NB4 (cell line): ENCODE results near the gene C17orf113.

Source experiments
- DNase-seq: peaks from one replicate; pipeline ENCODE4 v3.0.0; 2010; ENCODE audit warnings: low read depth
- H3K4me3 ChIP-seq: one replicate; pipeline ENCODE4 v1.5.1; 2011; ENCODE audit warnings: mild to moderate bottlenecking, low read depth, low read length, moderate library complexity
- MYC ChIP-seq: IDR thresholded peaks from 2 replicates; pipeline ENCODE4 v1.6.1; 2011; ENCODE audit warnings: low read depth, low read length
- POLR2A ChIP-seq: IDR thresholded peaks from 2 replicates; pipeline ENCODE4 v1.6.1; 2011; ENCODE audit warnings: mild to moderate bottlenecking; ENCODE audit not compliant: insufficient read length; ENCODE audit errors: extremely low read depth
- TF ChIP-seq, protein P1 (sequence below): IDR thresholded peaks from one replicate; pipeline ENCODE4 v1.5.1; 2012; ENCODE audit warnings: low read depth, low read length
- TF ChIP-seq, protein P2 (sequence below): IDR thresholded peaks from 2 replicates; pipeline ENCODE4 v1.6.1; 2011; ENCODE audit warnings: low read depth, low read length

Gene C17orf113

DNA sequence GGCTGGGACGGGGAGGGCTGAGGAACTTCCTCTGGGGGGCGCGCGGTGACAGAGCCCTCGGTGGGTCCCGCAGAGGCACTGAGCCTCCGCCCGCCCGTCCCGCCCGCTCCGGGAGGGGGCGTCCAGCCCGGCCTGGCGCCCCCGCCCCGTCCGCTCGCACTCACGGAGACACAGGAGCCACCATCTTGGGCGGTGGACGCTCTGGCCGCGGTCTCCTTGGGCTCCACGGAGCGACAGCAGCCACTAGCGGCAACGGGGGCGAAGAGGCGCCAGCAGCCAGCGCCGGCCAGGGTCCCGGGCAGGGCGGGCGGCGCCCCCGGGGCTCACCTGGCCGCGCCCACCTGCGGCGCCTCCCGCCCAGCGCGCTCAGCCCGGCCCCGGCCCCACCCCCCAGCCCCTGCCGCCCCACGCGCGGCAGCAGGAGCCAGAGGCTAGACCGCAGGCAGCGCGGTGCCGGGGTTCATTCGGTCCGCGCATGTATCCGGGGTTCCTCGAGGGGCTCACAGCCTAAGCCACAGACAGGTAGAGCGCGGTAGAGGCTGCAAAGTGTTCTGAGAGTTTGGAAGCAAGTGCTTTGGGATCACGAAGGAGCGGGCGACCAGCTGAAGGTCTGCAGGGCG is at the start of gene C17orf113:
Gene C17orf113, minus strand, starts transcription at position 209 of the 620 bp plus-strand sequence. CDS start 7,225 bp downstream, outside the sequence.
- TF ChIP-seq, protein P1, sequence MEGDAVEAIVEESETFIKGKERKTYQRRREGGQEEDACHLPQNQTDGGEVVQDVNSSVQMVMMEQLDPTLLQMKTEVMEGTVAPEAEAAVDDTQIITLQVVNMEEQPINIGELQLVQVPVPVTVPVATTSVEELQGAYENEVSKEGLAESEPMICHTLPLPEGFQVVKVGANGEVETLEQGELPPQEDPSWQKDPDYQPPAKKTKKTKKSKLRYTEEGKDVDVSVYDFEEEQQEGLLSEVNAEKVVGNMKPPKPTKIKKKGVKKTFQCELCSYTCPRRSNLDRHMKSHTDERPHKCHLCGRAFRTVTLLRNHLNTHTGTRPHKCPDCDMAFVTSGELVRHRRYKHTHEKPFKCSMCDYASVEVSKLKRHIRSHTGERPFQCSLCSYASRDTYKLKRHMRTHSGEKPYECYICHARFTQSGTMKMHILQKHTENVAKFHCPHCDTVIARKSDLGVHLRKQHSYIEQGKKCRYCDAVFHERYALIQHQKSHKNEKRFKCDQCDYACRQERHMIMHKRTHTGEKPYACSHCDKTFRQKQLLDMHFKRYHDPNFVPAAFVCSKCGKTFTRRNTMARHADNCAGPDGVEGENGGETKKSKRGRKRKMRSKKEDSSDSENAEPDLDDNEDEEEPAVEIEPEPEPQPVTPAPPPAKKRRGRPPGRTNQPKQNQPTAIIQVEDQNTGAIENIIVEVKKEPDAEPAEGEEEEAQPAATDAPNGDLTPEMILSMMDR = peak; percentile 20
- no peak for TF ChIP-seq POLR2A
- no peak for TF ChIP-seq MYC
- TF ChIP-seq, protein P2, sequence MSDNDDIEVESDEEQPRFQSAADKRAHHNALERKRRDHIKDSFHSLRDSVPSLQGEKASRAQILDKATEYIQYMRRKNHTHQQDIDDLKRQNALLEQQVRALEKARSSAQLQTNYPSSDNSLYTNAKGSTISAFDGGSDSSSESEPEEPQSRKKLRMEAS = no peak
- peak within 1 kb of the TSS; percentile 34 for H3K4me3 ChIP-seq
- DNase-seq = peak; percentile 53

DNA sequence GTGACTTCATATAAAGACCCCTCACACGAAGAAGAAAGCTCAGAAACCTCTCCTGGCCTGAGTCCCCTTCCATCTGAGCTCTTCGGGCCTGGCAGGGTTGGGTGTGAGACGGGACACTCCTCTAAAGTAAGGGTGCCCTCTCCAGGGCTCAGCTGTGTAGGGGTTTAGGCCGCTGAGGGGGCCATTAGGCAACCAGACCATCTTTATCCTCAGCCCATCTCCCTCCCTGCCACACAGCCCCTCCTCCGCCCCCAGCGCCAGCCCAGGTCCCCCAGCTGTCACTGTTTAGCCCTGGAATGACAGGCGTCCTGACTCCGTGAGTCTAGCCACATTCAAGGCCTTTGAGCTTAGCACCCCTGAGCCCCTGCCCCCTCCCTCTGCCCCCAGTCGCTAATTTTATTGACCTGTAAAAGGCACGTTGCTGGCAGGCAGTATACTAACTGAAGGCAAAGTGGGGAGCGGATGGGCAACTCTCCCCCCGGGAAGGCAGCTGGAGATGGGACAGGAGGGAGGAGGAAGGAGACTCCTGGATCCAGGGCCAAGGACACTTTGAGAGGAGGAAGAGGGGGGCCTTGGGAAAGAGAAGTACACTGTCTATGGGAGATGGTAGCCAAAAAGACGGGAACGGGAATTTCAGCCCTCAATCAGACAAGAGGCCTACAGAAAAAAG is 48.5 kb upstream of the C17orf113 start:
- H3K4me3 ChIP-seq = no peak overlapping the region
- TF ChIP-seq POLR2A (no peak), MYC (no peak)
- TF ChIP-seq, protein P2 = no peak
- TF ChIP-seq, protein P1 = no peak
- DNase-seq = no peak

DNA sequence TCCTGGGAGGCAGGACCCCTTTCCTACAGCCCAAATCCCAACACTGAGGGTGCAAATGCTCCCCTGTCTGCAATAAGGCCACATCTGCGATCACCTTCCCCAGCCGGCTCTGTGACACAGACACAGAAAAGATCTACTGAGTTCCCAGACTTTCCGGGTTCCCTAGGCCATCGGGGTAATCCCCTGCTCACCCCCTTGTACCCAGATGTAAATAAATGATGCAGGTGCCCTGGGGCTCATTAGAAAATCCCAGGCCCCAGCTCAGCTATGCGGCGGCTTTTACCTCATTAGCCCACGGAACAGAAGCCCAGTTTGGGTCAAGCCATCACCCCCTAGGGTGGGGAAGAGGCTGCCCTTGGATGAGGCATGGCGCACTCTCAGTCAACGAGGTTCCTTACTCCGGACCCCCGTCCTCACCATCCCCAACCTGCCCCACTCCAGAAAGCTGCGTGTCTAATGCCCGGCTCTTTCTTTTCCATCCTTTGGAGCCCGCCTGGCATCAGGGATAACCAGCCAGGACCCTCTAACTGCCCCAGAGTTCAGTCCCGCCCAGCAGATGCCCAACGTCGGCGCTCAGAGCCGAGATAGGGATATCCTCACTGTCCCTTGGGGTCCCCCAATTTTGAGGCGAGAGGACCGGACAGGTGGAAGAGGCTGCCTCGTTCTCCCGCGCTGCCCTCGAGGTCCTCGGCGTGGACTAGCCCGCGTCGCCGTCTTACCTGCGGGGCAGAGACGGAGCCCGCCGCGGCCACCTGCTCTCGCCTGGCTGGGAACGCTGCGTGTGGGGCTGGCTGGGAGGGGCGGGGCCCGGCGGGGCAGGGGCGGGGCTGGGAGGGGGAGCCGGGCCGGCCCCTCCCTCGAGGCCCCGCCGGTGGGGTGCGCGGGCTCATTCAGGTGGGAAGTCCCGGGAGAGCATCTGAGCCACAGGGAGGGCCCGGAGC is 47.6 kb upstream of the C17orf113 start, which contains the start of gene ZNF385C:
Gene ZNF385C, minus strand, starts transcription at position 783 of the 941 bp plus-strand sequence. CDS start 35,417 bp downstream, outside the sequence.
- TF ChIP-seq, protein P2 = no peak
- no peak for TF ChIP-seq MYC
- no peak for TF ChIP-seq POLR2A
- TF ChIP-seq, protein P1 = no peak

DNA sequence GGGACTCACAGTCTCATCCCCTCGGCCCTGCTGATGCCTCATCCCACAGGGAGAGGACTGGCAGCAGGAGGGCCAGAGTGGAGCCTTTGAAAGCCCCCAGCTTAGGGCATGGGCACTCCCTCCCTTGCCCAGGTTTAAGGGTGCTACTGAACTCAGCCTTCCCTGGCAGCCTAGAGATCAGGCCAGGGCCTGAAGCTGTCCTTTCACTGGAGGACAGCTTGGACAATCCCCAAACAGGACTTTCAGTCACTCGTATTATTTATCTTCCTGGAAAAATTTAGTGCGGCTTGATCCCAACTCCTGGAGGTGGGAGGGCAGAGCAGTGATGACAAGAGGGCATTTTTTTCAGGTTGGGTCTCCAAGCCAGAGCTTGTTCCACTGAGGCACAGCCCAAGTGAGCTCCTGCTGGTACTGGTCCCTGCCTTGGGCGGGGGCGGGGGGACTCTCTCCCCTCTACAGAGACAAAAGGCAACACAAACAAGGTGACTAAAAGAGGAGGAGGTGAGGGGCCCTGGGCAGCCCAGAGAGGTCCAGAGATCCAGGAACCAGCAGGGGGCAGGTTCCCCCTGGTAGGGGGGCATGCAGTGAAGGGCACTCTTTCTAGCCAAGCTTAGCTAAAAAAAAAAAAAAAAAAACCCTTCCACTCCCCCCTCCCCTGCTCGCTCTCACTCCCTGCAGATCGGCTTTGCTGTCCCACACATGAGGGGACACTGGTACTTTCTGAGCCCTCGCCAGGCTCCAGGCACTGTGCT is 46.1 kb upstream of the C17orf113 start:
- H3K4me3 ChIP-seq = no peak overlapping the region
- DNase-seq = no peak
- TF ChIP-seq, protein P2 = no peak
- TF ChIP-seq, protein P1 = peak; percentile 16
- TF ChIP-seq MYC = no peak
- no peak for TF ChIP-seq POLR2A

More for the DNA sequence above, 47.6 kb upstream of the C17orf113 start, which contains the start of gene ZNF385C:
- DNase-seq = no peak
- H3K4me3 ChIP-seq = no peak within 1 kb of the TSS
